Prostate gland (tissue), 2 donors: Measurements from ENCODE around the gene ATP6V1C2. TPM values are rescaled to one million over a fixed set of nuclear protein-coding genes. Genes with fewer than 3 reads are reported as not detected.
"Not testable (repeated sequence)": the region's sequence is repeated elsewhere in the genome, so short reads cannot be mapped to it uniquely, and the experiment has no call there.

Source experiments
- DNase-seq: peaks from one replicate; pipeline ENCODE4 v3.0.0-alpha.2; 2019; ENCODE audit warnings: low spot score
- H3K27ac ChIP-seq, 2 donors: fragments of 200-600 bp; sonication (generic); 2 replicates each; pipeline ENCODE4 v1.5.1; 2017 to 2019
- H3K27me3 ChIP-seq: fragments of 200-600 bp; sonication (generic); replicated peaks from 2 replicates; pipeline ENCODE4 v1.5.1; 2019; ENCODE audit not compliant: insufficient read depth
- H3K36me3 ChIP-seq, 2 donors: fragments of 200-600 bp; sonication (generic); 1 replicate in 1 of 2; 2 replicates in 1 of 2; pipeline versions ENCODE4 v1.5.1 to v1.8.1; 2017 to 2019
- H3K4me1 ChIP-seq: fragments of 200-600 bp; sonication (generic); replicated peaks from 2 replicates; pipeline ENCODE4 v1.5.1; 2019
- H3K4me3 ChIP-seq, 2 donors: fragments of 200-600 bp; sonication (generic); 2 replicates each; pipeline ENCODE4 v1.5.1; 2017 to 2019
- H3K9me3 ChIP-seq: fragments of 200-600 bp; sonication (generic); 2 replicates; pipeline ENCODE4 v1.5.1; 2017
- CTCF ChIP-seq, 4 experiments: fragments of 200-600 bp in 2 of 4; fragments of 450-650 bp in 2 of 4; sonication (generic) in 2 of 4; IDR thresholded peaks; 1 replicate in 3 of 4; 2 replicates in 1 of 4; pipeline ENCODE4 v1.5.1; 2016 to 2019; ENCODE audit warnings: antibody characterized with exemption in 4 of 4, mild to moderate bottlenecking in 2 of 4, moderate library complexity in 2 of 4
- POLR2A ChIP-seq: fragments of 450-650 bp; IDR thresholded peaks from one replicate; pipeline ENCODE4 v1.6.1; 2016; ENCODE audit warnings: antibody characterized with exemption, mild to moderate bottlenecking
- POLR2AphosphoS5 ChIP-seq: sonication (generic); formaldehyde crosslinking; IDR thresholded peaks from one replicate; pipeline ENCODE4 v1.6.1; 2017; ENCODE audit warnings: antibody characterized with exemption
- WGBS: methylation state at CpG from one replicate; pipeline ENCODE4 v1.1.5; 2018; 5-methylcytosine and 5-hydroxymethylcytosine counted together
- intact Hi-C: fragments of 100-400 bp; cut with DNase I; formaldehyde crosslinking; loops from one replicate; pipeline ENCODE4 v1.14.2; 2022
- total RNA-seq, 2 donors: library from RNA; depleted of rRNA; stranded (reverse); fragments of >200 nt; gene quantifications; one replicate each; pipeline ENCODE4 v1.1.0, GENCODE V29; 2016

The ATP6V1C2 gene
- total RNA-seq, 2 donors from 2014 or later, result 0.41 to 4.0 TPM

DNA sequence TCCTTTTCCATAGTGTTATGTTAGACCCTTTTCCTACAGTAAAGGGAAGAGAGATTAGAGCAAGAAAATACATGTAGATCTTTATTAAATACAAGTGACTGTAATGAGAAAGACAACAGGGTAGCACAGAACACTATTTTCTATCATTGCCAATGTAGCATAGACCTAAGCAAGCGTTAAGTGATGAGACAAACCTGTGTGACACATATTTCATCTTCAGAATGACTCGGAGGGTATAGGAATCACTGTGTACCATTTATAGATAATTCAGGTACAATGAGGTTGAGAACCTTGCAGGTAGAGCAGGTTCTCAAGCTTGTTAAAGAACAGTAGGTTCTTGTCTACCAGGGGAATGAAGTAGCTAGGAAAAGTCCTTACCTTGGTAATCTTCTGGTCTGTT lies 75.3 kb downstream of the ATP6V1C2 start:
- peaks cover 0 to 3% of the 10 kb centered on the region in 2 donors for H3K36me3 ChIP-seq
- no peaks in the 10 kb centered on the region for H3K9me3 ChIP-seq
- 92% methylated on average over 2 of the region's 2 CpGs for WGBS
- no peaks in the 10 kb centered on the region for H3K4me1 ChIP-seq
- TF ChIP-seq POLR2AphosphoS5 (no peak), POLR2A (no peak), CTCF (IDR thresholded peaks at IDR 0.05) (no peak)
- intact Hi-C loops, result no loop called here
- H3K27me3 ChIP-seq, result no peaks in the 10 kb centered on the region
- H3K27ac ChIP-seq, result no peak overlapping the region
- DNase-seq, result no peak
- no peak overlapping the region for H3K4me3 ChIP-seq

- no peak for DNase-seq
- no peak for TF ChIP-seq POLR2A
- no peak for TF ChIP-seq CTCF (IDR thresholded peaks at IDR 0.05)
- no peak for TF ChIP-seq POLR2AphosphoS5
- peaks cover 0 to 3% of the 10 kb centered on the region in 2 donors for H3K36me3 ChIP-seq
- no peak overlapping the region for H3K27ac ChIP-seq
- H3K4me3 ChIP-seq, result no peak overlapping the region
- H3K4me1 ChIP-seq, result no peaks in the 10 kb centered on the region
- 83% methylated on average over 8 of the region's 8 CpGs for WGBS
- H3K9me3 ChIP-seq, result no peaks in the 10 kb centered on the region
- intact Hi-C loops, result no loop called here
- H3K27me3 ChIP-seq, result no peaks in the 10 kb centered on the region
These were observed 77.4 kb downstream of the ATP6V1C2 start for GRCh38 chr2:10798783-10799182.

DNA sequence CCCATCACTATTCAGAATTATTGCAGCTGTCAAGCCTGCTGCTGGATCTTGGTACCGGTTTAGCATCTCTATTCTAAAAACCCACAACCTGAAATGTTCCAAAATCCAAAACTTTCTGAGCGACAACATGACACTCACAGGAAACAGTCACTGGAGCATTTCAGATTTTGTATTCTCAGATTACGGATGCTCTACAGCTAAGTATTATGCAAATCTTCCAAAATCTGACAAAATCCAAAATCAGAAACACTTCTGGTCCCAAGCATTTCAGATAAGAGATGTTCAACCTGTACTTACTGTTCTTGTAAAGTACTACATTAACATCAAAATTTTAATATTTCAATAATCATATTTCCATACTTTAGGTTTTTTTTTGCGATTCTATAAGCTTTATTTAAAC lies 78.7 kb downstream of the ATP6V1C2 start:
- TF ChIP-seq POLR2AphosphoS5, result no peak
- no peaks in the 10 kb centered on the region for H3K27me3 ChIP-seq
- peaks cover 0 to 3% of the 10 kb centered on the region in 2 donors for H3K36me3 ChIP-seq
- no peak for DNase-seq
- H3K4me3 ChIP-seq, result no peak overlapping the region
- no peaks in the 10 kb centered on the region for H3K9me3 ChIP-seq
- WGBS, result 95% methylated on average over 4 of the region's 4 CpGs
- H3K27ac ChIP-seq, result no peak overlapping the region
- intact Hi-C loops, result no loop called here
- H3K4me1 ChIP-seq, result no peaks in the 10 kb centered on the region

- Histone ChIP-seq H3K27ac (no peak overlapping the region), H3K4me1 (no peaks in the 10 kb centered on the region), H3K27me3 (no peaks in the 10 kb centered on the region), H3K4me3 (no peak overlapping the region), H3K36me3 (no peaks in the 10 kb centered on the region), H3K9me3 (no peaks in the 10 kb centered on the region)
- WGBS, result 76% methylated on average over 8 of the region's 8 CpGs
- intact Hi-C loops, result no loop called here
- TF ChIP-seq CTCF (IDR thresholded peaks at IDR 0.05) (no peak), POLR2AphosphoS5 (no peak), POLR2A (no peak)
- no peak for DNase-seq
These were observed 81.2 kb downstream of the ATP6V1C2 start for GRCh38 chr2:10802657-10803056.

- intact Hi-C loops, DNase-seq, H3K27me3 ChIP-seq, H3K9me3 ChIP-seq, H3K4me3 ChIP-seq, H3K4me1 ChIP-seq, H3K36me3 ChIP-seq, H3K27ac ChIP-seq: not testable (repeated sequence)
- 92% methylated on average over 6 of the region's 6 CpGs for WGBS
These were observed 84.6 kb downstream of the ATP6V1C2 start for GRCh38 chr2:10805990-10806389.

DNA sequence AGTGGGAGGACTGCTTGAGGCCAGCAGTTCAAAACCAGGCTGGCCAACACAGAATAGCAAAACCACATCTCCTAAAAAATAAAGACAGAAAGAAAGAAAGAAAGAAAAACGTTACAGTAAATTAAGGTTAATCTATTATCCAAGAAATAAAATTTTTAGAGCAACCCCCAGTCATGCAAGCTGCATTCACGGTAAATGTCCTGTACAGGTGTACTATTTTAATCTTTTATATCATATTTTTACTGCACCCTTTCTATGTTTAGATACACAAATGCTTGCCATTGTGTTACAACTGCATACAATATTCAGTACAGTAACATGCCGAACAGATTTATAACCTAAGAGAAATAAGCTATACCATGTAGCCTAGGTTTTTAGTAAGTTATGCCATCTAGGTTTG lies 85.1 kb downstream of the ATP6V1C2 start:
- no peak for TF ChIP-seq CTCF (IDR thresholded peaks at IDR 0.05)
- TF ChIP-seq POLR2AphosphoS5, result no peak
- TF ChIP-seq POLR2A, result no peak
- intact Hi-C loops, result no loop called here
- Histone ChIP-seq H3K4me1 (no peaks in the 10 kb centered on the region), H3K27ac (no peak overlapping the region), H3K27me3 (no peaks in the 10 kb centered on the region), H3K4me3 (no peak overlapping the region), H3K36me3 (no peaks in the 10 kb centered on the region), H3K9me3 (no peaks in the 10 kb centered on the region)
- no peak for DNase-seq
- WGBS, result 54% methylated on average over 3 of the region's 3 CpGs
